Activated T-cell treated with anti-CD3 and anti-CD28 coated beads, Interleukin-2, amount 50 U/mL, for 48 hours (primary cell): ENCODE results near the gene MTG2.

Experiments
- DNase-seq, 2 experiments: peaks; one replicate each; pipeline ENCODE4 v3.0.0-alpha.2; 2020

Gene MTG2

GRCh38 chr20:62222972-62223371, 40.1 kb downstream of the MTG2 start:
- no peak for DNase-seq

- DNase-seq, result no peak
Measured at GRCh38 chr20:62223571-62223970, 40.7 kb downstream of the MTG2 start.

- DNase-seq, result no peak
Measured at GRCh38 chr20:62224113-62224855, 41.5 kb downstream of the MTG2 start.

GRCh38 chr20:62225026-62225425, 42.2 kb downstream of the MTG2 start:
- DNase-seq, result no peak

GRCh38 chr20:62225820-62226635, 43.2 kb downstream of the MTG2 start:
- DNase-seq, result no peak

- DNase-seq, result no peak
Measured at GRCh38 chr20:62226707-62227590, 44.1 kb downstream of the MTG2 start.

GRCh38 chr20:62227591-62227976, 44.8 kb downstream of the MTG2 start:
- no peak for DNase-seq

- no peak for DNase-seq
Measured at GRCh38 chr20:62227977-62228958, 45.4 kb downstream of the MTG2 start.

- no peak for DNase-seq
Measured at GRCh38 chr20:62228982-62229545, 46.2 kb downstream of the MTG2 start.

- no peak for DNase-seq
Measured at GRCh38 chr20:62229667-62230066, 46.8 kb downstream of the MTG2 start.

GRCh38 chr20:62230276-62230675, 47.4 kb downstream of the MTG2 start:
- no peak for DNase-seq

- DNase-seq, result no peak
Measured at GRCh38 chr20:62230696-62231095, 47.9 kb downstream of the MTG2 start.

GRCh38 chr20:62231292-62231691, 48.5 kb downstream of the MTG2 start:
- no peak for DNase-seq

GRCh38 chr20:62232194-62232593, 49.4 kb downstream of the MTG2 start:
- no peak for DNase-seq

- no peak for DNase-seq
Measured at GRCh38 chr20:62232770-62233645, 50.2 kb downstream of the MTG2 start.

- no peak for DNase-seq
Measured at GRCh38 chr20:62233684-62234083, 50.9 kb downstream of the MTG2 start.

- no peak for DNase-seq
Measured at GRCh38 chr20:62234339-62234738, 51.5 kb downstream of the MTG2 start.

GRCh38 chr20:62235001-62235776, 52.4 kb downstream of the MTG2 start:
- no peak for DNase-seq

- DNase-seq, result no peak
Measured at GRCh38 chr20:62235777-62236157, 52.9 kb downstream of the MTG2 start.

- DNase-seq, result no peak
Measured at GRCh38 chr20:62236200-62236599, 53.4 kb downstream of the MTG2 start.
